Omental fat pad (tissue), 4 donors: ENCODE measurements around the gene CNNM4. TPM values are rescaled to one million over a fixed set of nuclear protein-coding genes. Genes with fewer than 3 reads are reported as not detected.
A peak's percentile ranks its signal among the peaks of the same experiment; 100 is the strongest.

Experiments used
- ATAC-seq: fragments of 150-250 bp; one replicate; pipeline ENCODE4 v1.9.1; 2016; ENCODE audit warnings: mild to moderate bottlenecking, moderate library complexity; ENCODE audit not compliant: low FRiP score
- DNase-seq: peaks from one replicate; pipeline ENCODE4 v3.0.0-alpha.2; 2019; ENCODE audit warnings: low spot score
- total RNA-seq, 4 donors: library from RNA; depleted of rRNA; stranded (reverse); fragments of >200 nt; gene quantifications; one replicate each; pipeline ENCODE4 v1.1.0, GENCODE V29; 2016
- TF ChIP-seq, protein P1 (sequence below), 3 donors: fragments of 450-650 bp; IDR thresholded peaks; one replicate each; pipeline ENCODE4 v1.5.1; 2016 to 2017; ENCODE audit warnings: antibody characterized with exemption in 3 of 3, mild to moderate bottlenecking in 3 of 3, moderate library complexity in 2 of 3

The CNNM4 gene
- total RNA-seq, 4 donors from 2014 or later, result 3.6 to 5.6 (median 3.7) TPM

DNA sequence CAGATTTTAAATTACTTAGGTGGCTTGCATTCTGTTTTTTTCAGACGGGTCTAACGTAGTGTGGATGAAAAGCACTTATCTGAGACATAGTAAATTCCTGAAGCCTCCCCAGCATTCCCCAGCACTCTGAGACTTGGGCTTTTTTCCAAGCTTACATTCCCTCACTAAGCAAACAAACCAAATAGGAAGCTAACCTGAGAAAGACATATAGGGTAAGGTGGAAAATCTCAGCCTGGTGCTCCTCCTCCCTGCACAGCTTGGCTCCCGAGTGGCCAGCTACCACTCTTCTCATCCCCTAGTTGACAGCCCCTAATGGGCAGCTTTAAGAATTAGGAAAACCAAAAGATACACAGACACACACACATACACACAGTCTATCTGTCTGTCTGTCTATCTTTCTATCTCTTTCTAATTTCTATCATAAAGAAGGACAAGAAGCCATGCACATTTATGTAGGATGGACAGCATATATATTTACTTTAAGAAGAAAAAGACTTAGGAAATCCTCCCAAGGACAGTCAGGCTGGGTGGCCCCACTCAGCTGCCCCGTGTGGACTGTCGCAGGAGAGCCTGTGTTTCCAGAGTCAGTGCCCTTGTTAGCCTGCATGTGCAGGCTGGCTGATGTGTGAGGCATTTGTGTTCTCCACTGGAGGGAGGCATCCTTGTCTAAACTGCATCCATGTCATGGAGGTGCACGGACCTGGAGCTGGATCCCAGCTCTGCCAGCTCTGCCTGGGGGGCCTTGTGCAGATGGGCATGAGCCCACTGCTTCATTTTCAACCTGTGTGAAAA, 63.6 kb downstream of the CNNM4 start:
- DNase-seq, result no peak

DNA sequence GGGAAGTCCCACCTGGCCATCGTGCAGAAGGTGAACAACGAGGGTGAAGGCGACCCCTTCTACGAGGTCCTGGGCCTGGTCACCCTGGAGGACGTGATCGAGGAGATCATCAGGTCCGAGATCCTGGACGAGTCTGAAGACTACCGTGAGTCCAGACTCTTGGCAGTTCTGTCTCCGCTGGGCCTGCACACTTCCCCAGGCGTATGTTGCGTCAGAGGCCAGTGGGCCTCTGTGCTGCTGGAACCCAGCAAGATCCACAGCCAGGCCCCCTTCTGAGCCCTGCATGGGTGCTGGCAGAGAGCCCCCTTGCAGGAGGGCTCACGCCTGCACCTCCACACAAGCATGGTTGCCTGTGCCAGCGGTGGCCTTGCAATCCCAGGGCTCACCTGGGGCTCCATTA, 64.4 kb downstream of the CNNM4 start:
- no peak for DNase-seq
- ATAC-seq, result no peak
- TF ChIP-seq, protein P1, sequence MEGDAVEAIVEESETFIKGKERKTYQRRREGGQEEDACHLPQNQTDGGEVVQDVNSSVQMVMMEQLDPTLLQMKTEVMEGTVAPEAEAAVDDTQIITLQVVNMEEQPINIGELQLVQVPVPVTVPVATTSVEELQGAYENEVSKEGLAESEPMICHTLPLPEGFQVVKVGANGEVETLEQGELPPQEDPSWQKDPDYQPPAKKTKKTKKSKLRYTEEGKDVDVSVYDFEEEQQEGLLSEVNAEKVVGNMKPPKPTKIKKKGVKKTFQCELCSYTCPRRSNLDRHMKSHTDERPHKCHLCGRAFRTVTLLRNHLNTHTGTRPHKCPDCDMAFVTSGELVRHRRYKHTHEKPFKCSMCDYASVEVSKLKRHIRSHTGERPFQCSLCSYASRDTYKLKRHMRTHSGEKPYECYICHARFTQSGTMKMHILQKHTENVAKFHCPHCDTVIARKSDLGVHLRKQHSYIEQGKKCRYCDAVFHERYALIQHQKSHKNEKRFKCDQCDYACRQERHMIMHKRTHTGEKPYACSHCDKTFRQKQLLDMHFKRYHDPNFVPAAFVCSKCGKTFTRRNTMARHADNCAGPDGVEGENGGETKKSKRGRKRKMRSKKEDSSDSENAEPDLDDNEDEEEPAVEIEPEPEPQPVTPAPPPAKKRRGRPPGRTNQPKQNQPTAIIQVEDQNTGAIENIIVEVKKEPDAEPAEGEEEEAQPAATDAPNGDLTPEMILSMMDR (IDR thresholded peaks at IDR 0.05), result no peak

More for the DNA sequence above, 63.6 kb downstream of the CNNM4 start:
- TF ChIP-seq, protein P1 (IDR thresholded peaks at IDR 0.05), result no peak
- peak; percentile 34 for ATAC-seq

DNA sequence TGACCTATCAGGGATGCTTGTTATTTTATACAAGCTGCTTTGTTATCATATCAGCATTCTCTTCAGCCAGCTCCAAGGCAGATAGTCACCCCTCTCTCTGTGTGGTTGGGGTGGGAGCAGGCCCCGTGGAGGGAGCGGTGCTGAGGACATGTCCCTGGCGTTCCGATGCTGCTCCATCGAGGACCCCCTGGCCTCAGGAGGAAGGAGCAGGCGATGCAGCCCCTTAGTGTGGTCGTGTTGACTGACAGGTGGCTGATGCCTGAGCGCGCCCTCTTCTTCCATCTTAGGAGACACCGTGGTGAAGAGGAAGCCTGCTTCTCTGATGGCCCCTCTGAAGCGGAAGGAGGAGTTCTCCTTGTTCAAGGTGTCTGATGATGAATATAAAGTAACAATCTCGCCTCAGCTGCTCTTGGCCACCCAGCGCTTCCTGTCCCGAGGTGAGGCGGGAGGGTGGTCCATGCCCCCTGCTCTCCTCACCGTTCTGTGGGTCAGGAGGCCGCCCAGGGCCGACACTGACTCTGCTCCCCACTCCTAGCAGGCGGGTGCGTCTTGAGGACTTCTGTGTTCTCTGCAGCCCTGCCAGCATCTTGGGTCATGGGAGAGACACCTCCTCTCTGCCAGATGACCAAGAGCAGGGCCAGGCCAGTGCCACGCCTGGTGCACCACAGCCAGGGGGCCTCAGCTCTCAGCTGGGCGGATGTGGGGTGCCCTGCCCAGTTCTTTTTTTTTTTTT, 66.0 kb downstream of the CNNM4 start:
- no peak for DNase-seq
- TF ChIP-seq, protein P1 (IDR thresholded peaks at IDR 0.05), result no peak

GRCh38 chr2:96828436-96828835, 67.7 kb downstream of the CNNM4 start:
- TF ChIP-seq, protein P1 (IDR thresholded peaks at IDR 0.05), result no peak
- ATAC-seq, result no peak
- DNase-seq, result no peak

More for the DNA sequence above, 66.0 kb downstream of the CNNM4 start:
- ATAC-seq, result no peak

DNA sequence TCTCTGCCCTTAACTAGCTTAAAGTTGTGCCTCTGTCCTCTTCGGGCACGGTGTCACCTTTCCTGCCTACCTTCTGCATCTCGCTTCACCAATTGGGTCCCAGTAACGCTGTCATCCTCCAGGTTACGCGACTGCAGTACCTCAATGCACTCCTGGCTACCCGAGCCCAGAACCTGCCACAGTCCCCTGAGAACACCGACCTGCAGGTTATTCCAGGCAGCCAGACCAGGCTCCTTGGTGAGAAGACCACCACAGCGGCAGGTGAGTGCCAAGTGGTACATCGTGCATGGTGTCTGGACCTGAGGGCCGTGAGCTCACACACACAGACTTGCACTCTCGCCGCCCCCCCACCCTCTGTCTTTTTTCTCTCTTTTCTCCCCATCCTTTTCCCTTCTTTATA, 68.2 kb downstream of the CNNM4 start:
- DNase-seq (no peak), ATAC-seq (no peak)

DNA sequence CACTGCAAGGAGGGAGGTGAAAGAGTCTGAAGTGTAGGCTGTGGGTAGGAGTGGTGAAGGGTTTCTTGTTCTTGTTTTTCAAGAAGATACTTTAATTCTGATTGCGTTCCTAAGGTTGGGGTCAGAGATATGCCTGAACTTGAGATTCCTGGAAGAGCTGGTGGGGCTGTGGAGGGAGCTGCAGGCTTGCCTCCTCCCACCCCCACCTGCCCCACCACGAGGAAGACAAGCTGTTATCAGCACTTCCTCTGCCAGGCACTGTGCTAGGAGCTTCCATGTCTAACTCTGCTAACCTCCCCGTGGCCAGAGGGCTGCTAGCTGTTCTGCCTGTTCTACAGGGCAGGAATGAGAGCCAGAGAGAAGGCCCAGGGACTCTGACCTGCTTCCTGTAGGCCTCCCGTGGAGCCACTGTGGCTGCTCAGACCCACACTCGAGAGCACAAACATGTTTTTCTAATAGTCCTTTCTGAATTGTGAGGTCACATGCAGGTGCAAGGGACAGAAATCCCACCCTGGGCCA, 69.4 kb downstream of the CNNM4 start:
- DNase-seq (no peak), ATAC-seq (no peak)
- TF ChIP-seq, protein P1 (IDR thresholded peaks at IDR 0.05), result no peak

More for the DNA sequence above, 68.2 kb downstream of the CNNM4 start:
- TF ChIP-seq, protein P1 (IDR thresholded peaks at IDR 0.05), result no peak
